NCI-H82 (cell line): ENCODE data around the gene PNPLA8.
"Not testable (repeated sequence)": the region's sequence is repeated elsewhere in the genome, so short reads cannot be mapped to it uniquely, and the experiment has no call there.

Experiments used
- DNase-seq: peaks from one replicate; lab custom pipeline; 2025; lab: John Stamatoyannopoulos, UW

Gene PNPLA8

DNA sequence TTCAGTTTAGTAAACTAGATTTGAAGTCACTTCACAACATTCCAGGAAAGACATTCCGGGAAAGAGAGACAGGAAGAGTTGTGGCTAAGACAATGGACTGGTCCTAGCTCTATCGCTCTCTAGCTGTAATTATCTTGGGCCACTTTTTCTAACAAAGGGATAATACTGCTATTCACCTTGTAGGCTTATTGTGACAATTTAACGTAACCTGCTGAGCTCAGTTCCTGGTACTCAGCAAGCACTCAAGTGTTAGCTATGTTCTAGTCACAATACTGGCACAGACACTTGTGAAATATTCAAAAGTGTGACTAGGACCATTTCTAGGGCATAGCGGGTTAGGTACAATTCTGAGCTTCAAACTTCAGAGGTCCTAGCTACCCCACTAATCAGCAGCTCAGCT lies 57.7 kb downstream of the PNPLA8 start:
- no peak for DNase-seq

DNA sequence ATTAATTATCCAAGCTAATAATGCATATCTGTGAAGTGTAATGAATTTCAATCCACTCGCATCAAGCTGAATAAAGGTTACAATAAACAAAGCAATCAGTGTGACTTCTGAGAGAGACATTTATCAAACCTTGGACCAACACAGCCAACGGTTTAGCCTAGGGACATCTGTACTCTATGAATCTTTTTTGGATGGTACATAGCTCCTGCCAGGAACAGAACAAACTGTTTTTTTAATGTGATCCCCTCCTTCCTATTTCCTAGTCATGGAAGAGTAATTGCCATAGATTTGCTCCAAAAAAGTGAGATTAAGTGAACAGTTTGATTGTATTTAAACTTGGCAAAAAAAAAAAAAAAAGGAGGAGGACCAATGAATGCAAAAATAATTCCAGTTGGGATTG lies 58.5 kb downstream of the PNPLA8 start:
- DNase-seq: no peak

DNA sequence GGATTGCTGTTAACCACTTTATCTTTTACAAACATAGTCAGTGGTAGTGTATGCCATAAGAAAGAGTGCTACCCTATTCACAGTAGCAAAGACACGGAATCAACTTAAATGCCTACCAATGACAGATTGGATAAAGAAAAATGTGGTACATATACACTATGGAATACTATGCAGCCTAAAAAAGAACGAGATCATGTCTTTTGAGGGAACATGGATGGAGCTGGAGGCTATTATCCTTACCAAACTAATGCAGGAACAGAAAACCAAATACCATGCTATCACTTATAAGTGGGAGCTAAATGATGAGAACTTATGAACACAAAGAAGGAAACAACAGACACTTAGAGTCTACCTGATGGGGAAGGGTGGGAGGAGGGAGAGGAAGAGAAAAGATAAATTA lies 59.6 kb downstream of the PNPLA8 start:
- not testable (repeated sequence) for DNase-seq

DNA sequence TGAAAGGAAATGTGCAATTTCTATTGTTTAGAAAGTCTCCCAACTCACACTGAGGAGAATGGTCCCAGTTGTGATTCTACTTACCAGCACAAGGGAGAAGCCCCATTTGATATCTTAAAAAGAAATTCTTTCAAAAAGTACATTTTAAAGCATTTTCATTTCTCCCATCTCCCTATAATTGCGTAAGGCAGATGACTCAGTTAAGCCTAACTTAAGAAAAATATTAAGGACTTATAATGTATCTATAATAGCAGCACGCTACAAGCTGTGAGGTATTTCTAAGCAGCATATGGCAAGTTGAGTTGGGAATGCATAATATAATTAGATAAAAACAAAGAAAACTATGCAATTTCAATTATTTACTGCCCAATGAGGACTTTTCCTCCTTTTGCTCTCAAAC lies 61.2 kb downstream of the PNPLA8 start:
- no peak for DNase-seq

DNA sequence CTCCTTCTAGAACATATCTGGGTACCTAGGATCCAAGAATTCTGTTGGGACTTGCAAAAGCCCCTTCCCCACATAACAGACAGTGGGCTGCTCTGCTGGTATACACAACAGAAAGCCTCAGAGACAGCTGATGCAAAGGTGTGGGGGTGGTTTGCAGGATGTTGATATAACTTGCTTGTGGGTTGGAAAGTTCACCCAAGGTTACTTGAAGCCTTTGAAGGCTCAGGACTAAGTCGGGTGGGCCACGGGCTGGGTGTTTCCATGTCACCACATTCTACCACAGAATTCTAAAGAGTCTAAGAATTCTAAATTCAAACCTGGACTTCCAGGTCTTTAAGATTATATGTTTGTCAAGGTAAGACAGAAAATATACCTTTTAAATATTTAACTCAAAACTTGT lies 62.3 kb downstream of the PNPLA8 start:
- no peak for DNase-seq

DNA sequence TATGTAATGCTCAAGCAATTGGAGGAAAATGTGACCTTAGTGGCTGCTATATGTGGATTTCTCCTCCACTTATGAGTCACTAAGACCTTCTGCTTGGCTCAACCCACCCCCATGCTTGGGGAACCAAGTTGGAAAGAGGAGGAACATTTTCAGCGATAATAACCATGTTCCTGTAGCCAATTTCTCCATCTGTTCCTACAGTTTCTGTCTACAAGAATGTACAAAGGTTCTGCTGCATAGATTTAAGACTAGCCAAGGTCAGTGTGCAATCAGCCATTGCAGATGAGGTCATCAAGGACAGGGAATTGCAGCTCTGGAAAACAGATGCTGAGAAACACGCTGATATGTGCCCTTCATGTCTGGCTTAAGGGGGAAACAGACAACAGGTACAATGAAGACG lies 64.1 kb downstream of the PNPLA8 start:
- no peak for DNase-seq

DNA sequence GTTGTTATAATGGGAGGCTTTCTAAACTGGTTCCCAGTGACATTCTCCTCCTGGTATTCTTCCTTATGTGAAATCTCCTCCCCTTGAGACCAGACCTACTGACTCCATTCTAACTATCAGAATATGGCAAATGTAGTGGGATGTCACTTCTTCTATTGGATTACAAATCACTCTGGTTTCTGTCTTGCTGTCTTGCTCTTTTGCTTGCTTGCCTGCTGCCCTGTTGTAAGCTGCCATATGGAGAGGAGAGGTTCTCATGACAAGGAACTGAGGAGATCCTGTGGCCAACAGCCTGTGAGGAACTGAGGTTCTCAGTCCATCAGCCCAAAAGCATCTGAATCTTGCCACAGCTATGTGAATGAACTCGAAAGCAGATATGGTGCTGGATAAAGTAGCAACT lies 65.0 kb downstream of the PNPLA8 start:
- DNase-seq: no peak

- DNase-seq: peak; percentile 74
Measured at GRCh38 chr7:108459922-108460551, 65.9 kb downstream of the PNPLA8 start.

DNA sequence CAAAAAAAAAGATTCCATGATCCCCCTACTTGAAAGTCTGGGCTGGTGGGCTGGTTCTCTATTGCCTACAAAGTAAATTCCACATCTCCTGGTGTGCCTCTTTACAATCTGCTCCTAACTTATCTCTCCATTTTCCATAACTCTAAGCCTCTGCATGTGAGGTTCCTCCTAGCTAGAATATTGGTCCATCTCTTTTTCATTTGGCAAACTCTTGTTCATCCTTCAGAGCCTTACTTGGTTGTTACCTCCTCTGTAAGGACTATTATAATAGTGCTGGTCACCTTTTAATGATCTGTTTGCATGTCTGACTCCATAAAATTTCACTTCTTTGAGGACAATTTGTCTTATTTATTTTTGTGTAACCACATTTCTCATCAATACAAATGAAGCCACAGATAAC lies 68.1 kb downstream of the PNPLA8 start:
- DNase-seq: no peak

DNA sequence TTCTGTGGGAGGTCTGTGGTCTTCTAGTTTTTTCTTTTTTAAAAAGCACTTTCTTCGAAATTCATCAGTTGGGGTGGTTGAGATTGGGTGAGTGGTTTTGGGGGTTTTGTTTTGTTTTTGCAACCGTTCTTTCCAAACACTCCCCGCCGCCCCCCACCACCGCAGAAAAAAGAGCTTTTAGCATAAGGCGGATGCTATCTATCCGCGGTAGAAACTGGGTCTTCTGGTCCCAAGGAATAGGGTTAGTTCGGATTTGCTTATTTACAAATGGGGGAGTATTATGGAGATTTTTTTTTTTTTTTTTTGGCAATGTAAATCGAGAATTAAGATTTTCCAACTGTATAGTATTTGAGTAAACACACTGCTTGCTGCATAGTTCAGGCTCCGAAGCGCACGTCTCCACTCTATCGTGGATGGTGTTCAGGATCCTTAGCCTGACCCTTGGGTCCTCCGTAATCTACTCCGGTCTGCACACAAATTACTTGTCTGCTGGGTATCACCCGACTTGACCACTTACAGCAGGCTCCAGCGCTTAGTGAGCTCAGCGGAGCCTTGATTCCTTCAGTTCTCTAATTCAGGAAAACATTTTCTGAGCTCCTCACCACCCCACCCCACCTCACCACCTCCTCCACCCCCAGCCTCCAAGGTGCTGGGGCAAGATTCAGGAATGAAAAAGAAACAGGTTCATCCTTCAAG lies 68.9 kb downstream of the PNPLA8 start:
- DNase-seq: no peak

DNA sequence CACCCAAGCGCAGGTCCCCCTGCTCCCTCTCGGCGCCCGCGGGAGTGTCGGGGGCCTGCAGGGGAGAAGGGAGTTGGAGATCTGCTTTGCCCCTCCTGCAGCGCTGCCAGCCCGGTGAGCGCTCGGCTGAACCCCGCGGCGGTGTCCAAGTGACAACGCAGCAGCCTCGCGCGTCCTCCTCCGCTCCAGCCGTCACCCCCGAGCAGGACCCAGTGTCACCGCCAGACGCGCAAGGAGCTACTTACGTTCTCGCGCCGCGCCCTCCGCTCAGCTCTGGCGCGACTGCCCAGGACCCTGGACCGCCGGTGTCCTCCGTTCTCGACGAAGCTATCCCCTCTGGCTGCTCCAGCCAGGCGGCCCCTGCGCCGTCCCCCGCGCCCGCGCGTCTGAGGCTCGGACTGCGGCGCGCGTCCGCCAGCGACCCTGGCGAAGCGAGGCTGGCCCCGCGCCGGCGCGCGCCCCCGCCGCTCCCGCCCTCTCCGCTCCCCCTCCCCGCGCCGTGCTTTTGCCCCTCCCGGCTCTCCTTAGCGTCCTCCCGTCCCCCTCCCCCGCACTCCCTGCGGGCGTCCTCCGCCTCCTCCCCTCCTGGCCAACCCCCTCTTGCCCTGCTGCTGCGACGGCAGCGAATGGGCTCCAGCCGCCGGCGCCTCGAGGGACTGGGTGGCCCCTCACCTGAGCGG lies 69.8 kb downstream of the PNPLA8 start, which contains the start of gene NRCAM:
Gene NRCAM, minus strand, starts transcription at position 439 of the 680 bp plus-strand sequence. CDS start 216,372 bp downstream, outside the sequence.
- peak; percentile 97 for DNase-seq

DNA sequence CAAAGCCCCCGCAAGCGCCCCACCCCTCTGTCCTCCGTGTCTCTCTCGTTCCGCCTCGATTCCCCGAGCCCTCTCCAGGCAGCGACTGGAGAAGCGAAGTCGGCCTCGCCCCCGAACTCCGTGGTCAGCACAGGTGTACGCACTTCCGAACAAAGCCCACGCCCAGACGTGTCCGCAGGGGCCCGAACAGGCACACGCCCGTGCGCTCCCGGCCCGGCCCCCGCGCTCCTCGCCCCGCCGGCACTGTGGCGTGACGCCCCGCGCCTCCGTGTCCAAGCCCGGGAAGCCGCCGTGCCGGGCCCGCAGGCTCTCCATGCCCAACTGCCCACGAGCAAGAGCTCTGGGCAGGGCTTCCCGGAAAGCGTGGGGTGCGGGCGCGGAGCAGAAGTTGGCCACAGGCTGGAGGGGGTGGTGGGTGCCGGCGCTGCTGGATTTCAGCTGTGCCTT lies 70.4 kb downstream of the PNPLA8 start:
- no peak for DNase-seq

DNA sequence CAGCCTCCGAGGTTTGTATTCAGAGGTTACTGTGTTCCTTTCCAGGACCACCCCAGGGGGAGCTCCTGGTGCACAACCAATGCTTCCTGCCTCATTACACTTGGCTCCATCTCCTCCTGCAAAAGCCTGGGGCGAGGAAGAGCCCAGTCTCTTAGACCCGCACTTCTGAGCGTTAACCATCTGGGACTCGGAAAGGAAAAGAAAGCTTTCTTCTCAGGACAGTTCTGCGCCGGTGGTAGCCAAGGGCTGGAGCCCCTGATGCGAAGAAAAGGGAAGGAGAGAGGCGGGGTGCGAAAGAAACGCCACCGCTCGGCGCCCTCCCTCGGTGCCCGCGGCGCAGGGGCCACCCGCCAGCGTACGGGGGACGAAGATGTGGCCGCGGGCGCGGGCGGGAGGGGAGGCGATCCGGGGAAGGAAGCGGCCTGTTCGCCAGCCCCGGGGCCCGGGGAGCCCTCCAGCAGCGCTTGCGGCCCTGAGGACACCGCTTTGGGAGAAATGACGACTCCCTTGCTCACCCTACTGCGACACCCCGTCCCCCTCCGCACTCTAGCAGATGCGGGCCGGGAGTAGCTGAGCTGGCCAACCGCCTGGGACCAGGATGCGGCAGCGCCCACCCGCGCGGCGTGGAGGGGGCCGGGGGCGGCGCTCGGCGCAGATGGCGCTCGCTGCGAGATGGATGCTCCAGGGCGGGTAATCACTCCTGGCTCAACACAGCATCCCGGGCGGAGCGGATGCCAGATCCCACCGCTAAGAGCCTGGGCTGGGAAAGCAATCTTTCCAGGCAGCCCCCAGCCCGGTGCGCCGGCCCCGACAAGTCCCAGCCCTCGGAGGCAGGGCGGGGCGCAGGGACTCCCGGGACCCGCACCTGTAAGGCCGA lies 71.0 kb downstream of the PNPLA8 start:
- peak; percentile 79 for DNase-seq

- DNase-seq: no peak
Measured at GRCh38 chr7:108454317-108454673, 71.6 kb downstream of the PNPLA8 start.

GRCh38 chr7:108453320-108453719 lies 72.6 kb downstream of the PNPLA8 start:
- no peak for DNase-seq

DNA sequence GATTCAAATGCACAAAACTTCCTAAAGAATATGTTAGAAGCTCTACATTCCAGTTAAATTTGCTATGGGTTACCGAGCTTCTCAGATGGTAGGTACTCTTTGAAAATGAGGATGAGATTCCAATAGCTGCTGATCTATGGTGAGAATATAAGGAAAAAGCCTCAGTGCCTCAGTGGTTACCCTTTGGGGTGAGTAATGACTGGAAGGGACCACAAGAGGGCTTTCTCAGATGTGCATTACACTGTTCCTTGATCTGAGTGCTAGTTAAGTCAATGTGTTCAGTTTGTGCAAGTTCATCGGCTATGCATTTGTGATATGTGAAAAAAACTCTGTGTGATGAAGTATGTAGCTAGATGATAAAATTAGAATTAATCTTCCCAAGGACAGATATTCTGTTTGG lies 73.2 kb downstream of the PNPLA8 start:
- DNase-seq: peak; percentile 68

- no peak for DNase-seq
Measured at GRCh38 chr7:108451296-108451848, 74.6 kb downstream of the PNPLA8 start.

DNA sequence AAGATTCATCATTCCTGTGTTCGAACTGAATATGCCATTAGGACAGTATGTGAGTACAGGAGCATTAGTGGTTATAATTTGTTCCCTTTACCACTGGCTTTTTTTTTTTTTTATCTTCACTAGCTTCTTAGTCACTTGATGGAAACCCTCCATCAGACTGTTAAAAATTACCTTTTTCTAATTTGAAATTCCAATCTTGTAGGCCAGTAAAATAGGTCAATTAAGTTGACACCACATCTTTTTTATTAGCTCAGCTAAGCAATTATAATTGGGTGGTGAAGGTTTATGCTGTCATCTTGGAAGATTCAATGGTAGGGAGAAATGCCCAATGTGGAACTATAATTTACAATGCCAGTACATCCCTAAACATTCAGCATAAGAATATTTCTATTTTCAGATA lies 75.8 kb downstream of the PNPLA8 start:
- DNase-seq: no peak

GRCh38 chr7:108449521-108449920 lies 76.4 kb downstream of the PNPLA8 start:
- DNase-seq: no peak

DNA sequence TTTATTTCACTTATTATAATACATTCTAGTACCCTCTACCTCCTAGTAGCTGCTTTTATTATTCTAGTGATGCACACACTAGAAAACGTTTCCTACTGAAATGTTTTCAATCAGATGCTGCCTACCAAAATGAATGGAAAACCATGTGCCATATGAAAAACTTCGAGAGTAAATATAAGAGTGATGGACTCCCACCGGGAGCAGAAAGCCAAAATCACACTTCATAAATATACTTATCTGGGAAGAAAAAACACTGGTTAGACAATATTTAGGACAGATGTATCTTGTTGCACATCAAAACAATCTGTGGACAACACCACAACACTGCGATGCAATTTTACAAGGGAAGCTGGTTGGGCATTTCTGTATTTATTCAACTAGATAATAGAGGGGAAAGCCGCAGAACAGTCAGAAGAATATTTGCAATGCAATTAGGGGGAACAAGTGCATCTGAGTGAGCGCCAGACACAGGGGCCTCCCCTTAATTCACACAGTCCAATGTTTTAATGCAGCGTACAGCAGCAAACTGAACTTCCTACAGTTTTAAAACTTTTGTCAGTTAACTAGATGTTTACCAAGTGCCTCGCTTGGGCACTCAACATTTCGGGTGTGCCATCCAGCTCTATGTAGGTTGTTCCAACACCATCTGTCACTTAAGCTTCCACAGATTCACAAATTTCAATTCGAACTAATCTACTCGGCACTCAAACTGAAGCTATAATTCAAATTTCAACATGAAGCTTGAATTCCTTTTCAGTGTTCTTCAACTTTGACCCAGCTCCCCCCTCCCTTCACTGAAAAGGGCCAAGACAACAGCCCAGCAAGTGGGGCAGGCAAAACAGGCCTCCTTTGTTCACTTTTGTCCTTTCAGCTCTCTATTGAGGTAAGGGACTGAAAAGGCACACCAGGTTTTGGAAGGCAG lies 77.1 kb downstream of the PNPLA8 start:
- peak; percentile 37 for DNase-seq

DNA sequence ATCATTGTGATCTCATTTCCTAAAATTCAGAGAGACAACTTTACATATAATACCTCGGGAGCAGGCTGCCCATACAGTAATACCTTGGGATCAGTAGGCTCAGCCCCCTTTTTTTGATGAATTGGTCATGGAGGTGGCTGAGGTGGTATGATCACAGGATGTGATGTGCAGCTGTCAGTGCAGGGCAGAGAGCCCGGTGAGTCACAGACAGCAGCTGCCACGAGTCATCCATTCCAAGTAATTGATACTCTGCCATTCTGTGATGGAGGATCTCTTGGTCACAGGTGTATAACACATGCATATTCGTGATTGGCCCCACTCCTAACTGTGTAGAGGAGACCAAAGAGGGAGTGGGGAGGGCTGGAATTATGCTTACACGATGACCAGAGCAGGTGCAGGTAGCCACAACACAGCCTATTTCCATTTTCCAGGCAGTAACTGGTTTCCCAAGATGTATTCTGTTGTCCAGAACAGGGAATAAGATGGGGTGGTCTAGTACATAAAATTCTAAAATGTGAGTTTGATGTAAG lies 83.8 kb downstream of the PNPLA8 start:
- peak; percentile 40 for DNase-seq
